MM.1S (cell line): Measurements from ENCODE around the gene ZDHHC1.

Experiments used
- DNase-seq: peaks from one replicate; pipeline ENCODE4 v3.0.0-alpha.2; 2015
- H2AFZ ChIP-seq: fragments of 300-600 bp; sonication (generic); 2 replicates; pipeline ENCODE4 v1.6.0; 2016; ENCODE audit warnings: antibody characterized with exemption, low read length
- H3F3A ChIP-seq: fragments of 300-600 bp; sonication (generic); 2 replicates; pipeline ENCODE4 v1.6.1; 2016; ENCODE audit warnings: mild to moderate bottlenecking, antibody characterized with exemption, low read length, moderate library complexity, mixed read lengths; ENCODE audit not compliant: insufficient read depth
- H3K27ac ChIP-seq: fragments of 300-600 bp; sonication (generic); 2 replicates; pipeline ENCODE4 v1.5.1; 2016; ENCODE audit warnings: mild to moderate bottlenecking, low read length
- H3K27me3 ChIP-seq: fragments of 300-600 bp; sonication (generic); replicated peaks from 2 replicates; pipeline ENCODE4 v1.6.0; 2016; ENCODE audit warnings: low read length; ENCODE audit not compliant: insufficient read depth
- H3K36me3 ChIP-seq: fragments of 300-600 bp; sonication (generic); replicated peaks from 2 replicates; pipeline ENCODE4 v1.6.1; 2016; ENCODE audit warnings: mild to moderate bottlenecking, low read length, mixed read lengths; ENCODE audit not compliant: insufficient read depth
- H3K4me1 ChIP-seq: fragments of 300-600 bp; sonication (generic); 2 replicates; pipeline ENCODE4 v1.6.1; 2016; ENCODE audit warnings: low read length, mixed read lengths
- H3K4me2 ChIP-seq: fragments of 300-600 bp; sonication (generic); 2 replicates; pipeline ENCODE4 v1.6.0; 2016; ENCODE audit warnings: low read depth, low read length
- H3K4me3 ChIP-seq: fragments of 300-600 bp; sonication (generic); 2 replicates; pipeline ENCODE4 v1.5.1; 2016; ENCODE audit warnings: low read length, mixed read lengths
- H3K79me2 ChIP-seq: fragments of 300-600 bp; sonication (generic); 2 replicates; pipeline ENCODE4 v1.6.1; 2016; ENCODE audit warnings: mixed run types, low read length, mixed read lengths
- H3K9ac ChIP-seq: fragments of 300-600 bp; sonication (generic); 2 replicates; pipeline ENCODE4 v1.6.1; 2016; ENCODE audit warnings: low read length, mixed read lengths
- H3K9me2 ChIP-seq: fragments of 300-600 bp; sonication (generic); replicated peaks from 2 replicates; pipeline ENCODE4 v1.6.1; 2016; ENCODE audit warnings: mild to moderate bottlenecking, low read length, mixed read lengths; ENCODE audit not compliant: insufficient read depth
- H3K9me3 ChIP-seq: fragments of 300-600 bp; sonication (generic); replicated peaks from 2 replicates; pipeline ENCODE4 v1.6.1; 2016; ENCODE audit warnings: mild to moderate bottlenecking, low read length, mixed read lengths; ENCODE audit not compliant: insufficient read depth
- H4K20me1 ChIP-seq: fragments of 300-600 bp; sonication (generic); 2 replicates; pipeline ENCODE4 v1.6.1; 2016; ENCODE audit warnings: mild to moderate bottlenecking, low read length, moderate library complexity, mixed read lengths; ENCODE audit not compliant: insufficient read depth
- EZH2 ChIP-seq: fragments of 300-600 bp; sonication (generic); optimal IDR thresholded peaks from 2 replicates; pipeline ENCODE3; 2017; ENCODE audit warnings: low read depth, mild to moderate bottlenecking, antibody characterized with exemption, low read length, mixed read lengths
- EZH2phosphoT487 ChIP-seq: fragments of 300-600 bp; sonication (generic); IDR thresholded peaks from 2 replicates; pipeline ENCODE4 v1.6.1; 2018; ENCODE audit warnings: antibody characterized with exemption, low read length
- TF ChIP-seq, protein P1 (sequence below): fragments of 300-600 bp; sonication (generic); IDR thresholded peaks from 2 replicates; pipeline ENCODE4 v1.5.1; 2016; ENCODE audit warnings: antibody characterized with exemption, low read length, mixed read lengths

ZDHHC1 gene

DNA sequence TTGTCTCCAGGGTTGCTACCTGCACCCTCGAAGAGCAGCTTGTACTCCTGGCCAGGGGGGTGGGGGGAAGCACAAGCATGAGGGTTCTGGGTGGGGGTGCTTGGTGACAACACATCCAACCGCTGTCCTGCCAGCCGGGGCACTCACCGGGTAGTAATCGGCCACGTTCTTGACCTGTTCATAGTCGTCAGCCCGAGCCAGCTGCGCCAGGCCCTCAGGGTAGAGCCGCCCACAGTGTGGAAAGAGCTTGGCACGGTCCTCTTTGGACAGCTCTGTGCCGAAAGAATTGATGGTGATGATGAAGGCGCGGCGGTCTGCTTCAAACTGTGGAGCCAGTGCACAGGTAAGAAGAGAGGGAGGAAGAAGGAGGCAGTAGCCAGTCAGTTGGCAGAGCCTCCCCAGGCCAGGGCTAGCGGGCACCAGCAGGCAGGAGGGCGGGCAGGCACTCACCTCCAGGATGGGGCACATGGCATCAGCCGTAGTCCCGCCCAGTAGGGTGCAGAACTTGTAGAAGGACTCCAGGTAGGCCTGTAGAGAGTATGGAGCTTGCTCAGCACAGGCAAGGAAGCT lies 22.6 kb upstream of the ZDHHC1 start:
- Histone ChIP-seq H3K9me2 (no peaks in the 10 kb centered on the region), H3K27me3 (no peaks in the 10 kb centered on the region), H3K4me1 (no peaks in the 10 kb centered on the region), H3K9me3 (no peaks in the 10 kb centered on the region), H3K79me2 (no peaks in the 10 kb centered on the region), H3K27ac (no peak overlapping the region), H4K20me1 (no peaks in the 10 kb centered on the region), H3K9ac (no peak overlapping the region), H3K4me3 (no peak overlapping the region), H3K4me2 (no peak overlapping the region), H3K36me3 (no peaks in the 10 kb centered on the region), H2AFZ (no peak overlapping the region), H3F3A (no peaks in the 10 kb centered on the region)
- TF ChIP-seq EZH2 (no peak), EZH2phosphoT487 (no peak)
- TF ChIP-seq, protein P1, sequence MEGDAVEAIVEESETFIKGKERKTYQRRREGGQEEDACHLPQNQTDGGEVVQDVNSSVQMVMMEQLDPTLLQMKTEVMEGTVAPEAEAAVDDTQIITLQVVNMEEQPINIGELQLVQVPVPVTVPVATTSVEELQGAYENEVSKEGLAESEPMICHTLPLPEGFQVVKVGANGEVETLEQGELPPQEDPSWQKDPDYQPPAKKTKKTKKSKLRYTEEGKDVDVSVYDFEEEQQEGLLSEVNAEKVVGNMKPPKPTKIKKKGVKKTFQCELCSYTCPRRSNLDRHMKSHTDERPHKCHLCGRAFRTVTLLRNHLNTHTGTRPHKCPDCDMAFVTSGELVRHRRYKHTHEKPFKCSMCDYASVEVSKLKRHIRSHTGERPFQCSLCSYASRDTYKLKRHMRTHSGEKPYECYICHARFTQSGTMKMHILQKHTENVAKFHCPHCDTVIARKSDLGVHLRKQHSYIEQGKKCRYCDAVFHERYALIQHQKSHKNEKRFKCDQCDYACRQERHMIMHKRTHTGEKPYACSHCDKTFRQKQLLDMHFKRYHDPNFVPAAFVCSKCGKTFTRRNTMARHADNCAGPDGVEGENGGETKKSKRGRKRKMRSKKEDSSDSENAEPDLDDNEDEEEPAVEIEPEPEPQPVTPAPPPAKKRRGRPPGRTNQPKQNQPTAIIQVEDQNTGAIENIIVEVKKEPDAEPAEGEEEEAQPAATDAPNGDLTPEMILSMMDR = no peak
- no peak for DNase-seq

GRCh38 chr16:67438098-67438791 lies 22.0 kb upstream of the ZDHHC1 start:
- H3K9me2 ChIP-seq = no peaks in the 10 kb centered on the region
- no peaks in the 10 kb centered on the region for H3K36me3 ChIP-seq
- H3K27me3 ChIP-seq = no peaks in the 10 kb centered on the region
- no peaks in the 10 kb centered on the region for H3F3A ChIP-seq
- H3K4me2 ChIP-seq = no peak overlapping the region
- no peaks in the 10 kb centered on the region for H3K9me3 ChIP-seq
- H3K4me3 ChIP-seq = no peak overlapping the region
- no peak overlapping the region for H3K9ac ChIP-seq
- no peaks in the 10 kb centered on the region for H3K79me2 ChIP-seq
- TF ChIP-seq EZH2phosphoT487 (no peak), EZH2 (no peak)
- TF ChIP-seq, protein P1 = no peak
- no peak for DNase-seq
- H2AFZ ChIP-seq = no peak overlapping the region
- no peak overlapping the region for H3K27ac ChIP-seq
- no peaks in the 10 kb centered on the region for H3K4me1 ChIP-seq
- H4K20me1 ChIP-seq = no peaks in the 10 kb centered on the region

- no peak overlapping the region for H3K4me3 ChIP-seq
- no peak overlapping the region for H3K27ac ChIP-seq
- no peaks in the 10 kb centered on the region for H3K79me2 ChIP-seq
- no peaks in the 10 kb centered on the region for H3K4me1 ChIP-seq
- no peaks in the 10 kb centered on the region for H3K27me3 ChIP-seq
- DNase-seq = no peak
- no peak overlapping the region for H3K4me2 ChIP-seq
- TF ChIP-seq EZH2phosphoT487 = no peak
- no peak for TF ChIP-seq EZH2
- TF ChIP-seq, protein P1 = no peak
- H3K9ac ChIP-seq = no peak overlapping the region
- H3K9me3 ChIP-seq = no peaks in the 10 kb centered on the region
- H3K36me3 ChIP-seq = no peaks in the 10 kb centered on the region
- H4K20me1 ChIP-seq = no peaks in the 10 kb centered on the region
- H3K9me2 ChIP-seq = no peaks in the 10 kb centered on the region
- H2AFZ ChIP-seq = no peak overlapping the region
- no peaks in the 10 kb centered on the region for H3F3A ChIP-seq
Measured at GRCh38 chr16:67437513-67437912, 21.2 kb upstream of the ZDHHC1 start.
